PC-9 (cell line): ENCODE results near the gene RTN4RL1. TPM values are rescaled to one million over a fixed set of nuclear protein-coding genes. Genes with fewer than 3 reads are reported as not detected.

Experiments used
- BruUV-seq: library from RNA; stranded (reverse); fragments of 400-500 nt; replicated peaks from 2 replicates; lab custom pipeline; 2021; lab: Mats Ljungman, UMichigan
- CTCF ChIA-PET: fragments of 300-600 bp; sonication (Branson Sonifier 250); formaldehyde crosslinking; loops from one replicate; lab custom pipeline; 2022; ENCODE audit warnings: antibody characterized with exemption; lab: Charles Lee
- POLR2A ChIA-PET: fragments of 300-600 bp; sonication (Branson Sonifier 250); formaldehyde crosslinking; loops from one replicate; lab custom pipeline; 2022; ENCODE audit warnings: antibody characterized with exemption; ENCODE audit not compliant: unreplicated experiment; lab: Charles Lee
- DNase-seq, 2 experiments: peaks; one replicate each; pipeline versions ENCODE4 v3.0.0 to v3.0.0-alpha.2; 2015 to 2022; ENCODE audit warnings: mixed read lengths in 1 of 2
- H2AFZ ChIP-seq: fragments of 200-600 bp; sonication (generic); 2 replicates; pipeline ENCODE4 v1.8.1; 2017; ENCODE audit warnings: antibody characterized with exemption
- H3F3A ChIP-seq: fragments of 200-600 bp; sonication (generic); 2 replicates; pipeline ENCODE4 v1.8.1; 2017; ENCODE audit warnings: antibody characterized with exemption, mild to moderate bottlenecking, low read depth; ENCODE audit not compliant: insufficient read depth
- H3K27ac ChIP-seq: fragments of 200-600 bp; sonication (generic); 2 replicates; pipeline ENCODE4 v1.6.1; 2016; ENCODE audit warnings: mixed run types
- H3K27me3 ChIP-seq: fragments of 200-600 bp; sonication (generic); 2 replicates; pipeline ENCODE4 v1.6.1; 2016; ENCODE audit warnings: low read depth, mixed run types; ENCODE audit not compliant: insufficient read depth
- H3K36me3 ChIP-seq: fragments of 200-600 bp; sonication (generic); 2 replicates; pipeline ENCODE4 v1.6.1; 2016; ENCODE audit warnings: low read depth, mixed run types
- H3K4me1 ChIP-seq: fragments of 200-600 bp; sonication (generic); replicated peaks from 2 replicates; pipeline ENCODE4 v1.6.1; 2016; ENCODE audit warnings: mixed run types; ENCODE audit not compliant: insufficient read depth
- H3K4me2 ChIP-seq: fragments of 200-600 bp; sonication (generic); 2 replicates; pipeline ENCODE4 v1.6.1; 2017; ENCODE audit warnings: mixed run types
- H3K4me3 ChIP-seq: fragments of 200-600 bp; sonication (generic); 2 replicates; pipeline ENCODE4 v1.6.1; 2016; ENCODE audit warnings: mixed run types
- H3K79me2 ChIP-seq: fragments of 200-600 bp; sonication (generic); 2 replicates; pipeline ENCODE4 v1.6.1; 2017; ENCODE audit warnings: low read depth, mixed run types
- H3K9me2 ChIP-seq: fragments of 200-600 bp; sonication (generic); 2 replicates; pipeline ENCODE4 v1.8.1; 2017; ENCODE audit warnings: mild to moderate bottlenecking; ENCODE audit not compliant: insufficient read depth
- H3K9me3 ChIP-seq: fragments of 200-600 bp; sonication (generic); 2 replicates; pipeline ENCODE4 v1.8.1; 2016; ENCODE audit warnings: low read depth; ENCODE audit not compliant: insufficient read depth
- H4K20me1 ChIP-seq: fragments of 200-600 bp; sonication (generic); 2 replicates; pipeline ENCODE4 v1.8.1; 2017; ENCODE audit not compliant: insufficient read depth
- CTCF ChIP-seq: fragments of 200-600 bp; sonication (generic); conservative IDR thresholded peaks from 2 replicates; pipeline ENCODE4 v1.6.1; 2017; ENCODE audit warnings: mixed run types, antibody characterized with exemption, mild to moderate bottlenecking, moderate library complexity
- EZH2 ChIP-seq: fragments of 200-600 bp; sonication (generic); IDR thresholded peaks from 2 replicates; pipeline ENCODE4 v1.8.0; 2017; ENCODE audit warnings: antibody characterized with exemption, low read depth
- intact Hi-C: fragments of 100-400 bp; cut with micrococcal nuclease; formaldehyde crosslinking; loops from one replicate; pipeline ENCODE4 v1.10.0; 2022; ENCODE audit not compliant: unreplicated experiment
- total RNA-seq: library from RNA; stranded (reverse); gene quantifications from 2 replicates; pipeline ENCODE4 v1.2.3, GENCODE V29; 2021

The RTN4RL1 gene
- total RNA-seq, 1 experiment from 2014 or later = 0.13 TPM

GRCh38 chr17:1933875-1934715, 91.0 kb downstream of the RTN4RL1 start:
- Histone ChIP-seq H3K36me3 (no peaks in the 10 kb centered on the region), H3K79me2 (no peaks in the 10 kb centered on the region), H3F3A (no peaks in the 10 kb centered on the region), H2AFZ (no peak overlapping the region), H3K9me2 (no peaks in the 10 kb centered on the region), H3K9me3 (no peaks in the 10 kb centered on the region), H3K4me3 (no peak overlapping the region), H4K20me1 (no peaks in the 10 kb centered on the region), H3K4me2 (no peak overlapping the region), H3K4me1 (no peaks in the 10 kb centered on the region), H3K27ac (no peak overlapping the region), H3K27me3 (no peaks in the 10 kb centered on the region)
- DNase-seq = no peak
- ChIA-PET CTCF (no interaction called here), POLR2A (no interaction called here)
- intact Hi-C loops = no loop called here
- BruUV-seq = no TSS peak
- TF ChIP-seq EZH2 = no peak
- no peak for TF ChIP-seq CTCF

- Histone ChIP-seq H3K4me1 (no peaks in the 10 kb centered on the region), H3K36me3 (no peaks in the 10 kb centered on the region), H3F3A (no peaks in the 10 kb centered on the region), H3K4me3 (no peak overlapping the region), H3K79me2 (no peaks in the 10 kb centered on the region), H3K9me2 (no peaks in the 10 kb centered on the region), H2AFZ (no peak overlapping the region), H3K4me2 (no peak overlapping the region), H3K9me3 (no peaks in the 10 kb centered on the region), H4K20me1 (no peaks in the 10 kb centered on the region), H3K27ac (no peak overlapping the region), H3K27me3 (peaks cover 13% of the 10 kb centered on the region; the same call in 1 of the 2 replicates)
- POLR2A ChIA-PET = no interaction called here
- intact Hi-C loops = no loop called here
- DNase-seq = no peak
- CTCF ChIA-PET = interaction anchor here (0.7 kb wide), 1 partner anchor 69 kb away, joined by 6 read pairs; no protein-coding TSS in a partner anchor
- no TSS peak for BruUV-seq
- TF ChIP-seq EZH2 (no peak), CTCF (no peak)
These were observed 93.1 kb downstream of the RTN4RL1 start for GRCh38 chr17:1931844-1932579.

- no peak for TF ChIP-seq CTCF
- no peak for TF ChIP-seq EZH2
- Histone ChIP-seq H3K79me2 (no peaks in the 10 kb centered on the region), H3K4me2 (no peak overlapping the region), H3K9me3 (no peaks in the 10 kb centered on the region), H3K4me1 (no peaks in the 10 kb centered on the region), H3K36me3 (no peaks in the 10 kb centered on the region), H3K4me3 (no peak overlapping the region), H2AFZ (no peak overlapping the region), H3K27ac (no peak overlapping the region), H3K27me3 (peaks cover 21% of the 10 kb centered on the region; the same call in 1 of the 2 replicates), H4K20me1 (no peaks in the 10 kb centered on the region), H3F3A (no peaks in the 10 kb centered on the region), H3K9me2 (no peaks in the 10 kb centered on the region)
- intact Hi-C loops = no loop called here
- no peak for DNase-seq
- CTCF ChIA-PET = interaction anchor here (0.5 to 0.6 kb wide), 4 partner anchors 8 to 306 kb away, joined by 3 to 6 read pairs (median 4); no protein-coding TSS in a partner anchor
- BruUV-seq = no TSS peak
- POLR2A ChIA-PET = no interaction called here
These were observed 94.8 kb downstream of the RTN4RL1 start for GRCh38 chr17:1930337-1930645.
